ENCODE results near the gene THOP1.

The THOP1 gene

DNA sequence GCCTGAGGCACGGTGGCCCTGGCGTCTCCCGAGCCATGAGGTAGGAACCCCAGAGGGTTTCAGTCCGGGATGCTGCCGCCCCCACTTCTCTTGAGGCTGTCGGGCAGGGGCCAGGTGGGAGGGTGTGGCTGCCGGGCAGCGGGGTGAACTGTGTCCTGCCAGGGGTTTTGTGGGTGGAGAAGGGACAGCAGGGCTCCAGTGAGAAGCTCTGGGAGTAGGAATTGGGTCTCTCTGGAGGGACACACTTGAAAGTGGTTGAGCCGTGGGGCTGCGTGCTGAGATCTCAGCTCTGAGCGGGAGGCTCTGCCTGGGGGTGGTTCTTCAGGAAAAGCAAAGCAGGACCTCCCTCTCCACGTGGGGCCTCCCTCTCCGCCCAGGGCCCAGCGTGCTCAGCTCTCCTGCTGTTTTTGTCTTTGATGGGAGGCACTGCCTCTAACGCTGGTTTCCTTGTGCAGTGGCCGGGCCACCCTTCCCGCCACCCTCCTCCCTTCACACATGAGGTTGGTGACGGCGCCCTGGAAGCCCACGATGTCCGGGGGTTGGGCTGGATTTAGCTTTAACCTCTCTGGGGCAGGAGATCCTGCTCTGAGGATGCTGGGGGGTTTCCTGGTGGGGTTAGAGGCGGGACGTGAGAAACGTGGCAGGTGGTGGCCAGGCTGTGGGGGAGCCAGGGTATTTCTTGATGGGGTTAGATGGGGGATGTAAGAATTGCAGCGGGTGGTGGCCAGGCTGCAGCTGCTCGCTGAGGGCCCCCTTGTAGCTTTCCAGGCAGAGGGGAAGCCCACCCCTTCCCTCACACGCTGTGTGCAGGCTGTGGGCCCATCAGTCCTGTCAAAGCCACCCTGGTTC lies 19.1 kb downstream of the THOP1 start:
- DNase-seq, result no peak

DNA sequence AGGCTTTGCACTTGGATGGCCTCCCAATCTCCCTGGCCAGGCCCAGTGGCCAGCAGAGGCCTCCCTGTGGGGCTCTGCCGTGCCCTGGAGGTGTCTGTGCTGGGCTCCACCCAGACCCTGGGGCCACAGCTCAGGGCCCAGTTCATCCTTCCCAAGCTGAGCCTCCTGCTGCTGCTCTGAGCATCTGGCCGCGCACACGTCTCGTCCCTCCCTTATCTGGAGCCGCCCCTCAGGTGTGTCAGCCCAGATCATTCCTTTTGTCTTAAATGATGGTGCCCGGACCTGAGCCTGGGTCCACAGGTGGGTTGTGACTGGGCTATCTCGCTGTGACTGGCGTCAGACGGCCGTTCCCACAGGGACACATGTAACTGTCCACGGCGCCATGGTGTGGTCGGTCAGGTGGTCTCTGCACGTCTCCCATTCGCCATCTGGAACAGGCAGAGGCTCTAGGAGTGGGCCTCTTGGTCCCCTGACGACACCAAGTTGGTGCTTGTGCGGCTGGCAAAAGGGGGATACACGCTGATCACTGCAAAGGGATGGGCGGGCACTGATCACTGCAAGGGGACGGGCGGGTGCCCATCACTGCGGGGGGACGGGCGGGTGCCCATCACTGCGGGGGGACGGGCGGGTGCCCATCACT lies 20.1 kb downstream of the THOP1 start:
- no peak for DNase-seq

DNA sequence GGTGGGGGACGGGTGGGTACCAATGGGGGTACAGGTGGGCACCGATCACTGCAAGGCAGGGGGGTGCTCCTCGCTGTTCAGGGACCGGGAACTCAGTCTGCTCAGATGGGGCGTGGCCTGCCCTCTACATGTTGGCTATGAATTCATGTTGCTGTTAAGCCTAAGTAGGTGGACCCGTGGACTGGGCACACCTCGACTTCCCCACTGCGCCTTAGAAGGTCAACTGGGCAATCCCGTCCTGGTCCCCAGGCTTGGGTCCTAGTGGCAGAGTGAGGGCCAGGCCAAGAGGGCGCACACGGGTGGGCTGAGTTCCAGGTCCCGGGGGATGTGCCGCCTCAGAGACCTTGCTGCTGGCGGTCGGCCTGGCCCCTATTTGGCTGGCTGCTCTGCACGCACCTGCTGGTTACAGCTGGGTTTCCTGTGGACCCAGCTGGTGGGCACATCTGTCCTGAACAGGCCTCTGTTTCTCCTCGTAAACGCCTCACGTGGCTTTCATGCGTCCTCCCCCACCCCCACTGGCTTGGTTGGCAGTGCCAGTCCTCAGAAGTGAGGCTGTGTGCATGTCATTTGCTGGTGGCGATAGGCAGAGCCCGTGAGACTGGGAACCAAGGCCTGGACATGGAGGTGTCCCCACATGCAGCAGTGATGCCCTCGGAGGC lies 20.8 kb downstream of the THOP1 start:
- DNase-seq, result no peak

DNA sequence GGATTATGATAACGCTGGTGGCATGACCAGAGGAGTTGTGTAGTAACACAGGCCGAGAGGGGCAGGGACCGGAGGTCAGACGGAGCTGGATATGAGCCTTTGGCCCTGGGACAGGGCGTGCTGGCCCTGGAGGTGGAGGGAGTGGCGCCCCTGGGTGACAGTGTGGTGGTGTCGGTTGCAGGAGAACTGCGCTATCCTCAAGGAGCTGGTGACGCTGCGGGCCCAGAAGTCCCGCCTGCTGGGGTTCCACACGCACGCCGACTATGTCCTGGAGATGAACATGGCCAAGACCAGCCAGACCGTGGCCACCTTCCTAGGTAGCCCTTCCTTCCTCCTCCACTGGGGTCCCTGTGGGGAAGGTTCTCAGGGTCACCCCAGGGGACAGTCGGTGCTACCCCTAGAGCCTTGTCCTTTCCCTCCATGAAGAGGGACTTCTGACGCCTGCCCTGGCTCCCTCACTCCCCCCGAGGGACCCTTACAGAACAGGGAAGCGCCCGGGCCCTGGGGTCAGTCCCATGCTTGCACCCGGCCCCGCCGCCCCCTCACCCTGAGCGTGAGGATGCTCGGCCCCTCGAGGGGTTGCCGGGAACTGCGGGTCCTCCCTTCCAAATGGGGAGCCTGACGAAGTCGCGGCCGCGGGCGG lies 21.6 kb downstream of the THOP1 start:
- no peak for DNase-seq

DNA sequence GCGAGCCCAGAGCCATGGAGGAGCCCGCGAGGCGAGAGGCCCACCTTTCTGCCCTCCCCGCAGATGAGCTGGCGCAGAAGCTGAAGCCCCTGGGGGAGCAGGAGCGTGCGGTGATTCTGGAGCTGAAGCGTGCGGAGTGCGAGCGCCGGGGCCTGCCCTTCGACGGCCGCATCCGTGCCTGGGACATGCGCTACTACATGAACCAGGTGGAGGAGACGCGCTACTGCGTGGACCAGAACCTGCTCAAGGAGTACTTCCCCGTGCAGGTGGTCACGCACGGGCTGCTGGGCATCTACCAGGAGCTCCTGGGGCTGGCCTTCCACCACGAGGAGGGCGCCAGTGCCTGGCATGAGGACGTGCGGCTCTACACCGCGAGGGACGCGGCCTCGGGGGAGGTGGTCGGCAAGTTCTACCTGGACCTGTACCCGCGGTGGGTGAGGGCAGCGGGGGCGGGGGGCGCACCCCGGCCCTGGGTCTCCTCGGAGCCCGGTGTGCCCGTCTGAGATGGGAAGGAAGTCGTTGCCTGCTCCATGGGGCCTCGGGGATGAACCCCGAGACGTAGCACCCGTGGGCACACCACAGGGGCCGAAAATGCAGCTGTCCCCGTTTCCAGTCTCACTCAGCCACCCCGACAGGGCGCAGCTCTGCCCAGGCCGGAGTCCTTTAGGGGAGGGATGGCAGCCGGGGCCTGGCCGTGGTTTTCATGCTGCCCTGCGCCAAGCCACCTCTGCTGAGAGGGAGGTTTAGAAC lies 22.3 kb downstream of the THOP1 start:
- DNase-seq, result no peak

DNA sequence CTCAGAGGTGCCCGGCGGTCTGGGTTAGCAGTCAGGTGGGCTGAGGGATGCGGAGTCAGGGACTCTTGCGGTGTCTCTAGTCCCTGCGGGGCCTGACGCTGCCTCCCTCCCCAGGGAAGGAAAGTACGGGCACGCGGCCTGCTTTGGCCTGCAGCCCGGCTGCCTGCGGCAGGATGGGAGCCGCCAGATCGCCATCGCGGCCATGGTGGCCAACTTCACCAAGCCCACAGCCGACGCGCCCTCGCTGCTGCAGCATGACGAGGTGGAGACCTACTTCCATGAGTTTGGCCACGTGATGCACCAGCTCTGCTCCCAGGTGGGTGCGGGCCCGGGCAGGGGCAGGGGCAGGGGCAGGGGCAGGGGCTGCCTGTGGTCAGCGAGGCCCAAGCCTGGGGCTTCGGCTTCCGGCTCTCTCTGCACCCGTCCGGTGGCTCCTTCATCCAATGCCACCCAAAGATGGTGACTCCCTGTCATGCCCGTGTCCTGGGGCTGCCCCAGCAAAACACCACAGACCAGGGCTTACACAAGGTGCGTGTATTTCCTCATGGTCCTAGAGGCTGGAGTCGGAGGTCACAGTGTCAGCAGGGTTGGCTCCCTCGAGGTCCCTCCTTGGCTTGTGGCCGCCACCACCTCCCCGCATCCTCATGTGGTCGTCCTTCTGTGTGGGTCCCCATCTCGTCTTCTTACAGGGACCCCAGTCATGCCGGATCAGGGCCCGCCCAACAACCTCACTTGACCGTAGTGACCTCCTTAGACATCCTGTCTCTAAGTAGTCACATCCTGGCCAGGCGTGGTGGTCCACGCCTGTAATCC lies 23.0 kb downstream of the THOP1 start:
- DNase-seq, result no peak

DNA sequence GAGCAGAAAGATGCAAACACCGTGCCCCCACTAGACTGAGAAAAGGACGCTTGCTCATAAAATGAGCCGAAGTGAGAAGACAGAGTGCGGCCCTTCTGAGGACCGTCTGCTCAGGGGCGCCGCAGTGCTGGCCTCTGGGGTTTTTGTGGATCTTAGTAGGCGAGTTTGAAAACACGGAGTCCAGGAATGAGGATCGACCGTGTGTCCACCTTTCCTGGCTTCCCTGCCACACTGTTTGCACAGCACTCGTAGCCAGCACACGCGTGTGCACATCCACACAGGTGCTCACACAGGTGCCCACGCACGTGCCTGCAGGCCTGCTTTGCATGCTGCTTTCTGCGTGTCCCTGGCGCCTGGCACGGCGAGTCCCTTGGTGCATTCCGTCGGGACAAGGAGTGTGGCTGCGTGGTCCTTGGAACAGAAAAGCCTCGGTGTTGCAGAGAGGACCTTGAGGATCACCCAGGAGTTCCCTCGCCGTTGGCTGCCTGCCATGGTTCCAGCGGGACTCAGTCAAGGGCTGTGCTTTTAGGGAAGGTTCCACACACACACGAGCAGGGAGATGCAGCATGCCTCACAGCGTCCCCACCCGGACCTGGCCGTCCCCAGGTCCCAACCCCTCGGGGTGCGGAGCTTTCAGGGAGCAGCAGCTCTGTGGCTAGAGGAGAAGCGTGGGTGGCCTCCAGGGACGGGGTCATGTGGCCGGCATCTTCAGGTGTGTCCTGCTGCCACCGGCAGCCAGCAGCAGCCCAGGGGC lies 24.3 kb downstream of the THOP1 start:
- no peak for DNase-seq

DNA sequence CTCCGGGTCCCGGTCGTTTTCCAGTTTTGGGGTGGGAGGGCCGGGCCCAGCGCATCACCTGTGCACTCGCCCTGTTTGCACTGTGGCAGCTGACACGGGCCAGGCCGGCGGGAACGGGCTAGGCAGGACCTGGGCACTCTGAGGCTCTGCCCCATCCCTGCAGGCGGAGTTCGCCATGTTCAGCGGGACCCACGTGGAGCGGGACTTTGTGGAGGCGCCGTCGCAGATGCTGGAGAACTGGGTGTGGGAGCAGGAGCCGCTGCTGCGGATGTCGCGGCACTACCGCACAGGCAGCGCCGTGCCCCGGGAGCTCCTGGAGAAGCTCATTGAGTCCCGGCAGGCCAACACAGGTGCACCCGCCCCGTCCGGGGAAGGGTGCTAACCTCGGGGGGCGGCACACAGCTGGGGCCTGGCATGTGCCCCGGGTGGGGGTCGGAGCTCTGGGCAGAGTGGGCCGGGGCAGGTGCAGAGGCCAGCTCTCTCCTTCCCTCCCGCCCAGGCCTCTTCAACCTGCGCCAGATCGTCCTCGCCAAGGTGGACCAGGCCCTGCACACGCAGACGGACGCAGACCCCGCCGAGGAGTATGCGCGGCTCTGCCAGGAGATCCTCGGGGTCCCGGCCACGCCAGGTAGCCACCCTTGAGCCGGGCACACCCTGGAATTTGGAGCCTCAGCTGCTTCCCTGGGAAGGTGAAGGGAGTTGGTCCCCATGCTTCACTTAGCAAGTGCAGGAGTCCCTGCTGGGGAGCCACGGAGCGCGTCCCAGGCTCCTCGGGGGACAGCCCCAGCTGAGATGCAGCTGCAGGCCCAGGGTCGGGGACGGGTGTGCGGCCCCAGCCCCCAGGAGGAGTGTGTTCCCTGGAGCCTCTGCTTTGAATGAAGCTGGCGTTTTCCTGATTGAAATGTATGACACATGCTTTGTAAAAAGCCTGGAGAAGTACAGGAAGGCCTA lies 25.1 kb downstream of the THOP1 start:
- no peak for DNase-seq

DNA sequence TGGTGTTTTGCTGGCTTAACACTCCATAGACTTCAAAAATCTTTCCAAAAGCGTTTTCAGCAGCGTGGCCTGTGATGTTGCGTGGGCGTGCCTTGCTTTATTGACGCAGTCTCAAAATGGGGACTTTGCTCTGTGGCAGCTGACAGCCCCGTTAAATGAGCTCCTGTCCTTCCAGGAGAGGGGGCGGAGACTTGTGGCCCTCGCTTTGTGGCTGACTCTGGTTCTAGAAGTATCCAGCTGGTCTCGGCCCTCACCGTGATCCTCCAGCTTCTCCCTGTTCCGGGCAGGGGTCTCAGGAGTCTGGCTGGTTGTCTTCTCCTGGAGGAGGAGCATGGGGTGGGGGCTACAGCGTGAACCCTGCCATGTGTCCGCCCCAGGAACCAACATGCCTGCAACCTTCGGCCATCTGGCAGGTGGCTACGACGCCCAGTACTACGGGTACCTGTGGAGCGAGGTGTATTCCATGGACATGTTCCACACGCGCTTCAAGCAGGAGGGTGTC lies 26.0 kb downstream of the THOP1 start:
- no peak for DNase-seq

DNA sequence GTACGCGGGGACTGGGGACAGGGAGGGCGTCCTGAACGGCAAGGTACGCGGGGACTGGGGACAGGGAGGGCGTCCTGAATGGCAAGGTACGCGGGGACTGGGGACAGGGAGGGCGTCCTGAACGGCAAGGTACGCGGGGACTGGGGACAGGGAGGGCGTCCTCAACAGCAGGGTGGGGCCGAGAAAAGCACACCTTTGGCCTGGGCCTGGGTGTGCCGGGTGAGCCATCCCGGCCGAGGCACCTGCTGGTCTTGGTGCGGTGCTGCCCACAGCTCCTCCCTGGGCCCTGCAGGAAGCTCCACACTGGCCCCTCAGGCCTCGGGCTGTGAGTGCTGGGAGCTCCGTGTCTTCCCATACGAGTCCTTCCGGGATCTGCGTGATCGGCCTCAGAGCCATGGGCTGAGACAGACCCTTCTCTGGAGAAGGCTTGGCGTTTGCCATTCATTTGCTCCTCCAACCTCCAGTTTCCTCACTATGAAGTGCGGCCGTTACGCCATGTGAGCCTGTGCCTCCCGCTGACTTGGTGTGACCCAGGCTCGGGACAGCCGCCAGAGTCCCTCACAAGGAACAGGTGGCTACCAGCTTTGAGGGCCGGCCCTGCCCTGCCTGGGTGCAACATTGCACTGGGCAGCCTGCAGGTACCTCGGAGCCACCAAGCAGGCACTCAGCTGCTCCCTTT lies 26.6 kb downstream of the THOP1 start:
- DNase-seq, result no peak

DNA sequence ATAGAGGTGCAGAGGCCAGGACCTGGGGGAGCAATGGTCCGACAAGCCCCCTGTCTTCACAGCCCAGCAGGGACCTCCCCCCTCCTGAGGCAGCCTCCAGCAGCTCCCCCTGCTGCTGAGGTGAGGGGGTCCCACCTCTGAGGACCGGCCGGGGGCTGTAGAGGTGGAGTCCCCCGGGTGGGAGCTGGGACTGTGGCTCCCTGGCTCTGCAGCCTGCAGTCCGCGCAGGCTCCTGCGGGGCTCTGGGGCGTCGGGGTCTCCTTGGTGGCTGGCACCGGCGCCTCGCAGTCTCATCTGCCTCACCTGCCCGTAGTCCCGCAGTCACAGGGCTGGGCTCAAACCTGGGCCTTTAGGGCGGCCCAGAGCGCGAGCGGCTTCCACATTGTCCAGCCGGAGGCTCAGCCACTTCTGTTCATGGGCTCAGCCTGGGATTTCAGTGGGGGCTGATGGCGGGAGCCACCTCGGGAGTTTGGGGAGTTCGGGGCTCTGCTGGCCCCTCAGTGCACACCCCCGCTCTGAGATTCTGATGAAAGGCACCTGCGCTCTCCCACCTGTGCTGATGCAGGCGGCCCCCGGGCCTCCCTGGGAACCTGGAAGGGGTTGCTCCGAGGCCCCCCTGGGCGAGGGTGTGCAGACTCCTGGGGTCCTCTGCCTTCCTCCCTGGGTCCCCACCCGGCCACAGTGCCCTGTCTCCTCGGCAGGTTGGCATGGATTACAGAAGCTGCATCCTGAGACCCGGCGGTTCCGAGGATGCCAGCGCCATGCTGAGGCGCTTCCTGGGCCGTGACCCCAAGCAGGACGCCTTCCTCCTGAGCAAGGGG lies 27.3 kb downstream of the THOP1 start:
- no peak for DNase-seq

DNA sequence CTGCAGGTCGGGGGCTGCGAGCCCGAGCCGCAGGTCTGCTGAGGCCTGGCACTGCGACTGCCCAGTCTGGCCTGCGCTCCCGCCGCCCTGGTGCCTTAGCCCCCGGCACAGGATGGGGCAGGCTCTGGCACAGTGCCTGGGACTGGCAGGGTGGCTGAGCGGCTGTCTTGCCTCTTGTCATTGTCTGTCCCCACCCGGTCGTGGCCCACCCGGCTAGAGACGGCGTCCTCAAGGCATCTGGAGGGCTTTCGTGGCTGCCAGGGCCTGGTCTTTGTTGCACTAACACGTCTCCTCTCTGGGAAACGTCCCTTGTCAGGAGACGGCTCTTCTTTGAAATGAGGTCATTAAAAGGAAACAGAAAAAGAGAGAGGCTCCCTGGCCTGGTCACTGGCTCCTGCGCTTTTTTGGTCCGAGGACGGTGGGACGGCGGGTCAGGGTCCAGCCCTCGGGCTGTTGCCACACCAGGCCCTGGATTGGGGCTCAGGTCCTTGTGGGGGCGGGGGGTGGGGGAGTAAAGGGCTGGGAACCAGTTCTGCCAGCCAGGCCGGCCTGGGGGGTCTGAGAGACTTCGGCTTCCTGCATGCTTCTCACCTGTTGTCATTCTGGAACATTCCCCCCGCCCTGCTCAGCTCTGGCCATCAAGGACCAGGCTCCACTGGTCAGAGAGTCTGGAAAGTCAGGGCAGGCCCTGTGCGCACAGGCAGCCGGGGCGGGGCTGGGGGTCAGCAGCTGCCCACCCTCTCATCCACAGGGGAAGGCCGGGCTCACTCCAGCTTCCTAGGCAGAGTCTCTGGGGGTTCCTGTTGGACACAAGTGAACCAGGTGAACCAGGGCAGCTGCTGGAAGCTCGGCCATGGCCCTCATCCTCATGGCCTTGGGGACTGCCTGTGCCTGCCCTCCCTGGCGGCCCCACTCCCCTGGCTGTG lies 28.2 kb downstream of the THOP1 start:
- no peak for DNase-seq

DNA sequence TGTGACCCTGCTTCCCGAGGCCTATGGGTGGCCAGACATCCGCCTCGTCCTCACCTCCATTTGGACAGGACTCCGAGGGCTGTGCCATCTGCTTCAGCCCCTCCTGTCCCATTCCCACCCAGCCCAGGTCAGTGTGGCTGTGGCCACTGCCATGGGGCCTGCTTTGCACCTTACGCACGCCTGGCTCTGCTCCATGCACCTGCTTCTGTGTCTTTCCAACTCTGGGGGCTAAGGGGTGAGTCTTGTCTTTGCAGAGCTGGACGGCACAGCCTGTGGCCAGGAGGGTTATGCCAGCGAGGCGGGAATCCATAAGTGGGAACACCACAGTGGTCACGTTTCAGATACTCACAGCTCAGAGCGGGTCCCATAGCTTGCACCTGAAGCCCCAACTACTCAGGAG lies 29.1 kb downstream of the THOP1 start:
- no peak for DNase-seq

DNA sequence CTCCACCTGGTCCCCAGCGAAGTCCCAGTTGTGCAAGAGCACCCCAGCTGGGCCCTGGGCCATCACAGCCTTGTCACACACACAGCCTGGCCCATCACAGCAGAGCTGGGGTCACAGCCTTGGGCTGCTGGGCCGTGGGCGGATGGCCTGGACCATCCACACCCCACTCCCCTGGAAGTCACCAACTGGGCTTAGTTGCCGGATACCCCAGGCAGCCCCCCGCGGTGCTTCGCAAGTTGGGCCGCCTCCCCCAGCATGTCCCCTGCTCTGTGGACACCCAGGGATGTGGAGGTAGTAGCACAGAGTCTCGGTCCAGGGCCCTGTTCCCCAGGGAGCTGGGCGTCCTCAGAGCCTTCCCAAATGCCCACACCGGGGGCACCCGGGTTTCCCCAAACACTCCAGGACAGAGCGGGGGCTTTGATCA lies 29.9 kb downstream of the THOP1 start:
- no peak for DNase-seq

DNA sequence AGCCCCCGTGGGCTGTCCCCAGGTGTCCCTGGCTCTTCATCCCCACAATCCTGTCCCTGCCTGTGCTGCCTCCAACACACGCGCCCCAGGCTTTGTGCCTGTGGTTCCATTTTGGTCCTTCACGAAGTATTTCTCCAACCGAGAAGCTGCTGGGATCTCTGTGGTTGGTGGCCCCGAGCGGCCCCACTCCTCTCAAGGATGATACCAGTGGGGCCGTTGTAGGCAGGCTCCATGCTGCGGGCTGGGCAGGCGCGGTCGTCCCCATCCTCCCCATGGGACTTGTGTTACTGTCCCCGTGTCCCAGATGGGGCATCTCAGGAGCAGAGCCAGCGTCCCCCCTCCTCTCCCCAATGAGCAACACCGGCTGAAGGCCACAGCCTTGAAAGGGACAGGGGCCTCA lies 30.6 kb downstream of the THOP1 start:
- no peak for DNase-seq

DNA sequence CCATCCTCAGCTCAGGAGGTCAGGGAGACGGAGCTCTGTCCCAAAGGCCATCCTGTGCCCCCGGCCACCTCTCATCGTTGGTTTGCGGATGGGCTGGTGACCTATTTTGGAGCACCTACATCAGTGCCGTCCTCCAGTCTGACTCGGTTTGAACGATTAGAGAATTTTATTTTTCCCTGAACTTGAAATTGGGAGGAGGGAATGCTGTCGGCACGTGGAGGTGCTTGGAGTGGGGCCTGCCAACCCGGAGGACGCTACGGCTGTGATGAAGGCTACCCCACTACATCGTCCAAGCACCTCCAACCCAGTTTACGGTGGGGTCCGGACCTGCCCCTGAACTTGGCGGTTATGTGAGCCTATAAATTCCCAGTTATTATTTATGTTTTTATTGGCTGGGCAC lies 31.3 kb downstream of the THOP1 start:
- no peak for DNase-seq

Data from T-helper 2 cell (primary cell).